ENCODE data around the gene UGT3A1.
"Not testable (repeated sequence)": the region's sequence is repeated elsewhere in the genome, so short reads cannot be mapped to it uniquely, and the experiment has no call there.

The UGT3A1 gene, protein sequence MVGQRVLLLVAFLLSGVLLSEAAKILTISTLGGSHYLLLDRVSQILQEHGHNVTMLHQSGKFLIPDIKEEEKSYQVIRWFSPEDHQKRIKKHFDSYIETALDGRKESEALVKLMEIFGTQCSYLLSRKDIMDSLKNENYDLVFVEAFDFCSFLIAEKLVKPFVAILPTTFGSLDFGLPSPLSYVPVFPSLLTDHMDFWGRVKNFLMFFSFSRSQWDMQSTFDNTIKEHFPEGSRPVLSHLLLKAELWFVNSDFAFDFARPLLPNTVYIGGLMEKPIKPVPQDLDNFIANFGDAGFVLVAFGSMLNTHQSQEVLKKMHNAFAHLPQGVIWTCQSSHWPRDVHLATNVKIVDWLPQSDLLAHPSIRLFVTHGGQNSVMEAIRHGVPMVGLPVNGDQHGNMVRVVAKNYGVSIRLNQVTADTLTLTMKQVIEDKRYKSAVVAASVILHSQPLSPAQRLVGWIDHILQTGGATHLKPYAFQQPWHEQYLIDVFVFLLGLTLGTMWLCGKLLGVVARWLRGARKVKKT

DNA sequence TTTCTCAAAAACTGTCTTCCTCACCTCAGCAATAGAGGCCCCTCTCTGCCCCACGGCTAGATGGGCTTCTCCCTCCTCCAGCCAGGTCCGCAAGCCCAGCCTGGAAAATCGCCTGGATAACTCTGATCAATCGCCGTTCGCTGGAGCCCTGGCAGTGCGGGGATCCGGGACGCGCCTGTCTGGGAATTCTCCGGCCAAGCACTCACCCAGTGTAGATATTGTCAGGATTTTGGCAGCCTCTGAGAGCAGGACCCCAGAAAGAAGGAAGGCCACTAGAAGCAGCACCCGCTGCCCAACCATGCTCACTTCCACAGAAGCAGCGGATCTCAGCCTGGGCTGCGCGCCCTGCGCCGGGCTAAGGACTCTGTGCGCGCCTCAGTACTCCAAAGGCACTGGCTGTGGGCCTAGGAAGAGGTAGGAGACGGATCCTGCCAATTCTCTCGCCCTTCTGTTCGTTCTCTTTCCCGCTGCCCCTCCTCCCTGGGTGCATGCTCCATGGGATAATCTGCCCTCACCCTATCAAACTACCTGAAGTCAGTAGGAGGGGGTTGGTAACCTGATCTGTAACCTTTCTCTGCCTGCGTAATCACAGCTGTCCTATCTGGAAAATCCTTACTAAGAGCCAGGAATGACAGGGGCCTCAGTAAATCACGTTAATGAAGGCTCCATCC lies at the start of gene UGT3A1:
Gene UGT3A1, minus strand, starts transcription at position 450 of the 671 bp plus-strand sequence. Its CDS starts 150 bp downstream, at position 300.
- no peak for DNase-seq

DNA sequence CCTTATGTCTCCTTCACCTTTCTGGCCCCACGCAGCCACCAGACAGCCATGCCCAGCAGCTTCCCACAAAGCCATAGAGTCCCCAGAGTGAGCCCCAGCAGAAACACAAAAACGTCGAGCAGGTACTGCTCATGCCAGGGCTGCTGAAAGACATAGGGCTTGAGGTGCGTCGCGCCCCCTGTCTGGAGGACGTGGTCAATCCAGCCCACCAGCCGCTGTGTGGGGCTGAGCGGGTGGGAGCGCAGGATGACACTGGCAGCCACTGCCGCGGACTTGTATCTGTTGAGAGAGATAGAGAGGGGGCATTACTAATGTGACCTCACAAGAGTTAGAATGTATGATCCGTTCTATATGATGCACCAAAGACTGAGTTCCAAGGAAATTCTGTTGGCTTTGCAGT lies 44.5 kb upstream of the UGT3A1 start:
- DNase-seq = no peak

DNA sequence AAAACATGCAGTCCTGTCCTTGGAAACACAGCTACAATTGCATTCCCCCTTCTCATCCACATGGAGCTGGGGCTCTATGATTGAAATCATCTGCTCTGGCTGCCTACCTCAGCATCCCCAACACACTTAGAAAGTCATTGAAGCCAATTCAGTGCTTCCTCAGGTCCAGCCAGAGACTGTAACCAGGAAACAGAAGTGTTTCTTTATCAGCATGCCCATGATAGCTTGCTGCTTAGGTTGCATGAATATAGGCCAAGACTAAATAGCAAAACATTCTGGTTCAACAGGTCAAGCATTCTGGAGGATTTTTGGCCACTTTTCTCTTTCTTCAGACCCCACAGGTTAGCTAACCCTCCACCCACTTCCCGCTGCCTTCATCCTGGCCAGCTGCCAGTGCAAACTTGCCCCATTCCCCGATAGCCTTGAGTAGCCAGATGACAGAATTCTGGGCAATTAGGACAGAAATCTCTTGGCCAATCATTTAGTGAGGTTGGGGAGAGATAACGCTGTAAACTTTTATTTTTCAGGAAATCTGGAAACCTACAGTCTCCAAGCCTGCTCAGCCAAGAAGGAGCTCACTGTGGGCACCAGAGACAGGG lies 43.4 kb upstream of the UGT3A1 start:
- not testable (repeated sequence) for DNase-seq

DNA sequence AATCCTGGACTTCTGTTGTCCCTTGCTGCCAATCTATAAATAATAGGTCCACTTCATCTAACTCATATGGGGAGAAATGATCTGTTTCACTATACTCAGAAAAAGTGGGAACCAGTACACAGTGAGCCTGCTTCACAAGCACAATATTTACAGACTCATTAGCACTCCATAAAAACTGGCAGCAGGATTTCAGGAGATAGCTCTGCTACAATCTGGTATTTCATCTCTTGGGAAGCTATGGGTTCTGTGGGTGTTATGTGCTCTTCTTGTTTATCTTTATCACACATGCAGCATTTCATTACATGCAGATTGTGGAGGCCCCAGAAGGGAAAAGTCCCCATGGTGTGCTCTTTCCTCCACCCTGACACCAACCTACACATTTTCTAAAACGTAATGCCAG lies 42.3 kb upstream of the UGT3A1 start:
- DNase-seq = no peak

DNA sequence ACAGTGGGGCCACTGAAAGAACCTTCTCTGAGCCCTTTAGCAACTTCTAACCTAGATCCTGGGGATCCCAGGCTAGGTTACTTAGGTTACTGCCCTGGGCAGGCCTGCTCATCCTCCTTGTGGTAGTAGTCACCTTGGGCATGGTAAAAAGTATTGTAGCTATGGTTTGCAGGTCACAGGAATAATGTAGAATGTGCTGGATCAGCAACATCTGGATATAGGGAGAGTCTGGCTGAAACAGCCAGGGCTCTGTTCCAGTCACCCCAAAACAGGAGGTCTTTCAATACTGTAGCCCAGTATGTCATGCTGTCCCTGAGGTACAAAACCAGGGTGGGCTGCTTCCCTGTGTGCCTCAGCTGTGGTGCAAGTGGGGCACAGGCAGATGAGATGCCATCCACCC lies 41.9 kb upstream of the UGT3A1 start:
- DNase-seq = no peak

DNA sequence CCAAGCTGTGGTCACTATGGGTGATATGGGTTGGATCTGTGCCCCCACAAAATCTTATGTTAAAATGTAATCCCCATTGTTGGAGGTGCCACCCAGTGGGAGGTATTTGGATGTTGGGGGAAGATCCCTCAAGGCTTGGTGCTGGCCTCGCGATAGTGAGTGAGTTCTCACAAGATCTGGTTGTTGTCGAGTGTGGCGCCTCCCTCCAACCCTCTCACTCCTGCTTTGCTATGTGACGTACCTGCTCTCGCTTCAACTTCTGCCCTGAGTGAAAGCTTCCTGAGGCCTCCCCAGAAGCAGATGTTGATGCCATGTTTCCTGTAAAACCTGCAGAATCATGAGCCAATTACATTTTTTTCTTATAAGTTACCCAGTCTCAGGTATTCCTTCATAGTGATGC lies 40.0 kb upstream of the UGT3A1 start:
- no peak for DNase-seq

DNA sequence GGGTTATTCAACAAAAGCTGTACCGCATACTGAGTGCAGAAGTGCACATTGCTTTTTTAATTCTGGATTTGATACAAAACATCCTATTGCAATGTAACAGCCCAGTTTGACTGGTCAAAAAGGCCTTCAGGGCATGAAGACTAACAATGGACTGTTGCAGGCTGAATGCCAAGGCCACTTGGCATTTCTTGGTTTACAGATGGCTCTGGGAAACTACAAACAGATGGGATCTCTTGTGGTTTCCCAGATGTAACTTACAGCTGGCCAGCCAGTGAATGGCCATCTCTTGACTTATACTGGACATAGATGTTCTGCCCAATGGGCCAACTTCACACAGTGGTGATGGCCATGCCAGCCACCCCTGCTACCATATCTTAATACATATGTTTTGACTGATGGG lies 38.7 kb upstream of the UGT3A1 start:
- no peak for DNase-seq

DNA sequence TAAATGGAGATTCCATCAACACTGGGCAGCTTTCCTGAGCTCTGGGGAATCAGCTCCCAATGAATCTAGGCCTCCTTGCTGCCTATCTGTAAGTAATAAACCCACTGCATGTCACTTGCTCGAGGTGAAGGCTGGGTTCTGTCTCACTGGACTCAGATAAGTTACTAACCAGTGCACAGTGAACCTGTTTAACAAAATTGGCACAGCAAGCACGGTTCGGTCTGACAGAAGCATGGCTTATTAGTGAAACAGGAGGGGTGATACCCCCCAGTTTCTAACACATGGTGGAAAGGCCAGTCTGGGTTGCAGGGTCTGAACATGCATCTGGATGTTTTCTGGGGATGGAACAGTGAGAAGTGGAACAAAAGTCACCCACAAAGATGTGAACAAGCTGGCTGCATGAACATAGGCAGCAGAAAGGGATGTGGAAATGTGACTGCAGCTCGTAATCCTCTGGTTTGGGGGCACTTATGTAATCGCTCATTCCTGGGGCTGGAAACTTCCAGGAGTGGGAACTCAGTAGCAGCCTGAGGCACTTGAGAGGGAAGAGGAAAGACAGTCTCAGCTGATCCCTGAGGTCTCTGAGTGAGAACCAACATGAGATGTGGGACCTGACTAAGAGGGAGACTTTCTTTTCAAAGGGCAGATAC lies 37.8 kb upstream of the UGT3A1 start:
- no peak for DNase-seq

DNA sequence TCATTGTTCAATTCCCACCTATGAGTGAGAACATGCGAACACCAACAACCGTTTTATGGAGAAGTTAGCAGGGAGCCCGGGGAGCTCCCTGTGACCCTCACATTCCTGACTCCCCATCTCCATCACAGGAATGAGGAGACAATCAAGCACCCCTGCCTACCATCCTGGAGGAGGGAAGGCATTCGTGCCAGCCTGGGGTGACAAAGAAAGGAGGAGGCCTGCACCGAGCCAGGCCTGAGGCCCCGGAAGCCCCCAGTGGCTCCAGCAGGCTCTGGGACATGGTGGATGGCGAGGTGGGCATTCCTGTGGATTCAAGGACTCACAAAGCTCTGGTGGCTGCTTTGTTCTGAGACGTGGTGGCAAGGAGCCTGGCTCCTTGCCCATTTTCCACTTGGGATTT lies 36.5 kb upstream of the UGT3A1 start:
- no peak for DNase-seq

DNA sequence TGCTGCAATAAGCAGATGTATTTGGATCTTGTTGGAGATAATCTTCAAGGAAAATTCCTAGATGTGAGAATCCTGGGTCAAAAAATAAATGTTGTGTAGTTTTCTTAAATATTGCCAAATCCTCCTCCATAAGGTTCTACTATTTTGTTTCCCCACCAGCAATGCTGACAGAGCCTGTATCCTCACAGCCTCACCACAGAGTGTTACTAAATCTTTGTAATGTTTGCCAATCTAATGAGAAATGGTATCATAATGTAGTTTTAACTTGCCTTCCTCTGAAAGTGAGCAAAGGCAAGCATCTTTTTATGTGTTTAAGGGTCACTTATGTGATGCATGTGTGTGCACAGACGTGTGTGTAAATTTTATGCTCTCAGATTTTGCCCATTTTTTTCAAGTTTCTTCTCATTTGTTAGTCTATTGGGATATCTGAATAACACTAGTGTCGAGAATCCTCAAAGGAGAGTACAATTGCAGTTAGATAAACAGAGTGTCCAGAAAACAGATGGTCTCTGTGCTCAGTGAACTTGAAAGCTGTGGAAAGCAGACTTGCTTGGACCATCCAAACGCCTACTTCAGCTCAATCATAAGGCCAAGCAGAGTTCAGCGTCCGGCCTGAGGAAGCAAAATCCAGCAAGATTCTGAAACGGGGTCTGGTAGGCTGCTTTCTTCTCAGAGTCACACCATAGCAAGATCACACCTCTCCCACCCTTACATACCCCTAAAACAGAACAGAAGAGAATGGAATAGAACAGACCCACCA lies 35.7 kb upstream of the UGT3A1 start:
- no peak for DNase-seq

DNA sequence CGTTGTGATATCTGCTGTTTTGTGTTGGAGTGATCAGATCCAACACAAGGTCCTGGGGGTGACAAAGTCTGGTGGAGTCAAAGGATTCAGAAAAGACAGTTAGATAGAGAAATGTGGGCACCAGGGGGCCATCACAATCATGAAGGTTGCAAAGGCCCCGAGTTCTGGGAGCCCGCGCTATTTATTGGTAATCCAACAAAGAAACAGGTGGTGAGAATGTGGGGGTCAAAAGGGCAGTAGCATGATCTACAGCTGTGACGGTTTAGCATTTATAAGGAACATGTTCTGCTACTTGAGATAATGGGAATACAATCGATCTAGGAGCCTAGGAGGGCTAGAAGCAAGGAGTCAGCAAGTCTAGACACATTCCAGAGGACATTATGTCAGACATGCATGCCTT lies 31.1 kb upstream of the UGT3A1 start:
- DNase-seq = not testable (repeated sequence)

DNA sequence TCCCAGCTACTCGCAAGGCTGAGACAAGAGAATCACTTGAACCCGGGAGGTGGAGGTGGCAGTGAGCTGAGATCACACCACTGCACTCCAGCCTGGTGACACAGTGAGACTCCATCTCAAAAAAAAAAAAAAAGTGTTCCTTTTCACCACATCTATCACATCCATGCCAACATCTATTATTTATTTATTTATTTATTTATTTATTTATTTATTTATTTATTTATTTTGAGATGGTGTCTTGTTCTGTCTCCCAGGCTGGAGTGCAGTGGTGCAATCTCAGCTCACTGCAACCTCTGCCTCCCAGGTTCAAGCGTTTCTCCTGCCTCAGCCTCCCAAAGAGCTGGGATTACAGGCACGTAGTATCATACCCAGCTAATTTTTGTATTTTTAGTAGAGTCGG lies 28.4 kb upstream of the UGT3A1 start:
- not testable (repeated sequence) for DNase-seq

DNA sequence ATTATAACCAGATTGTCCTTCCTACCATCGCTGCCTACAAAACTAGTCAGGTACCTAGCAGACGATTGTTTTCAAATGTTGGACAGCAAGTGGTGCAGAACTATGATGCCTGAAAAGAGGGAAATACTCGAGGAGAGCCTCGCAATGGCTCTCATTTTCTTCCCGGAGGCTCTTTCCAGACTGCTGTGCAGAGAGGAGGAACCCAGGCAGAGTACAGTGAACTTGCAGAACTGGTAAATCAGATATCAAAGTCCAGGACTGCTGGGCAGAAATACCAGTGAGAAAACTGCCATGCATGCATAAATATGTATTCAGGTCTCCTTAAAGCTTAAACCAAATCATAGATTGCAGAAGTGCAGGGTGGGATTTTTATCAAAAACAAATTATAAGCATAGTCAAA lies 26.4 kb upstream of the UGT3A1 start:
- no peak for DNase-seq

DNA sequence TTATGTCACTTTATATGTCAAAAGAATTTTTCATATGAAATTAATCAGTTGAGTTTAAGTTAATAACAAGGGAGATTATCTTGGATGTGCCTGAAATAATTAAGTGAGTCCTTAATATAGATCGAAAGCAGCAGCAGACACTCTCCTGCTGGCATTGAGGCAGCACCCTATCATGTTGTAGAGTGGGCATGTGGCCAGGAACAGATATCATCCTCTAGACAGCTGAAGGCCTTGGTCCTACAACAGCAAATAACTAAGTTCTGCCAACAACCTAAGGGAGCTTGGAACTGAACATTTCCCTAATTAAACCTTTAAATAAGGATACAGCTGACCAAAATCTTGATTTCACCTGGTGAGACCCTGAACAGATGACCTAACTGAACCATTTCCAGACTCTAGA lies 25.8 kb upstream of the UGT3A1 start:
- no peak for DNase-seq

DNA sequence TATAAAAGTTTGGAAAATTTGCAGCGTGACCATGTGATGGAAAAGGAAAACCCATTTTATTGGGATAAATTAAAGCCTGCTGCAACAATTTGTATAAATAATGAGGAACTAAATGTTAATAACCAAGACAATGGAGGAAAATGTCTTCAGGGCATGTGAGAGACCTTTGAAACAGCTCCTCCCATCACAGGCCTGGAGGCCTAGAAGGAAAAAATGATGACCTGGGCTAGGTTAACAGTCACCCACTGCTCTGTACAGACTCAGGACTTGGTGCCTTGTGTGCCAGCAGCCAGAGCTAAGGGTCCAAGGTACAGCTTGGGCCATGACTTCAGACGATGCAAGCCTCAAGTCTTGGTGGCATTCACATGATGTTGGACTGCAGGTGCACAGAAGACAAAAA lies 22.0 kb upstream of the UGT3A1 start:
- no peak for DNase-seq

DNA sequence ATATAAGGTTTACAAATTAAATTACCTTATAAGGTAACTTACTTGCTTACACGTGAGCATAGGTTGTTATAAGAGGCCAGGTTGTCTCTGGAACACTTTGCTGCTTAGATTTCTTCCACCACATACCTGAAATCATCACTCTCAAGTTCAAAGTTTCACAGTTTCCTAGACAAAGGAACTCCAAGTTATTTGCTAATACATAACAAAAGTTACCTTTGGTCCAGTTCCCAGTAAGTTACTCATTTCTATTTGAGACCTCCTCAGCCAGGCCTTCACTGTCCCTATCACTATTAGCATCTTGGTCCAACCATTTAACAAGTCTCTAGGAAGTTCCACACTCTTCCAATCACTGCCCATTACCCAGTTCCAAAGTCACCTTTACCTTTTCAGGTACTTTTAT lies 18.5 kb upstream of the UGT3A1 start:
- no peak for DNase-seq

DNA sequence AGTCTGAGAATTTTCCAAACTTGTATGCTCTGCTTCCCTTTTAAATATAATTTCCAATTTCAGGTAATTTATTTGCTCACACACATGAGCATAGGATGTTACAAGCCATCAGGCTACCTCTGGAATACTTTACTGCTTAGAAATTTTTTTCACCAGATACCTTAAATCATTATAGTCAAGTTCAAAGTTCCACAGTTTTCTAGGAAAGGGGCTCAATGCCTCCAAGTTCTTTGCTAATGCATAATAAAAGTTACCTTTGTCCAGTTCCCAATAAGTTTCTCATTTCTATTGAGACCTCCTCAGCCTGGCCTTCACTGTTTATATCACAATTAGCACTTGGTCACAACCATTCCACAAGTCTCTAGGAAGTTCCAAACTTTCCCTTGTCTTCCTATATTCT lies 16.2 kb upstream of the UGT3A1 start:
- DNase-seq = no peak

DNA sequence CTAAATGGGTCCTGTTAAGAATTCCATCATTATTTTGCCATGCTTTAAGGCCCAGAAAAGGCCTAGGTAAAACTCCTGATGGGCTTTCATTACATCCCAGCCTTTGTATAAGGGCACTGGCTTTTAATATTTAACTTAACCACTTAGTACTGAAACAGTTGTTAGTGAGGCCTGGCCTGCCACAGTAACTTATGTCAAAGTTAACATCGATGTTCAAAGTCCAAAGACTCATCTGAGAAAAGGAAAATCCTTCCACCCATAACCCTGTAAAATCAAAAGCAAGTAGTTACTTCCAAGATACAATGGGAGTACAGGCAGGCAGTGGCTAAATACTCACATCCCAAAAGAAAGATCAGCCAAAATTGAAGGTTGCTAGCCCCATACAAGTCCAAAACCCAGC lies 15.0 kb upstream of the UGT3A1 start:
- no peak for DNase-seq

DNA sequence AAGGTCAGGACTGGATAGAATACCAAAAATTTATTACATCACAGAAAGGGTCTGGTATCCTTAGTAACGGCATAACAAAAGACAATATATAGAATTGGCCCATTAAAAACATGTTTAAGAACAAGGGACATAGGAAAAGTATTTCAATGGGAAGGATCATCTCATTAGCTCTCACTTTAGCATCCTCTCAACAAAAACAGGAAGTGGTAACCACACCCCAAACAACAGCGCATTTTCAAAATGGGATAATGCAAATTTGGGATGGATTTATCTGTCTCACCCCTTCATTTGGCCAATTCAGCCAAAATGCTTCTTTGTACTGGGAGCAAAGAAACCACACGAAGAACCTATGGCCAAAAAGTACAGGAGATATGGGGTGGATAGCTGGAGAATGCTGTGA lies 9.8 kb upstream of the UGT3A1 start:
- no peak for DNase-seq

DNA sequence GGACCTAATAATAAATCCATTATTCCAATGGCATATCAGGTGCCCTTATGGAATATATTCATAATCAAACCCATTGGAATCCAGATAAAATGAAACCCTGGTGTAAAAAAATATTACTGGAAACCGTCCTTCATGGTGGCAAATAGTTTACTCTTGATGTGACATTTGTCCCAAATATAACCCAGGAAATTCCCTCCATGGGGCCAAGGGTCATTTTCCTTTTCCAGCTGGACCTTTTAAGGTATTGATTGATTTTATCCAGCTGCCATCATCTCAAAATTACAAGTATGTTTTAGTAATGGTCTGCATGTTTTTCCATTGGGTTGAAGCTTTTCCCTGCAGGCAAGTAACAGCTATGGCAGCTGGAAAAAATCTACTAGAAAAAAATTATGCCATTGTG lies 8.4 kb upstream of the UGT3A1 start:
- no peak for DNase-seq

DNA sequence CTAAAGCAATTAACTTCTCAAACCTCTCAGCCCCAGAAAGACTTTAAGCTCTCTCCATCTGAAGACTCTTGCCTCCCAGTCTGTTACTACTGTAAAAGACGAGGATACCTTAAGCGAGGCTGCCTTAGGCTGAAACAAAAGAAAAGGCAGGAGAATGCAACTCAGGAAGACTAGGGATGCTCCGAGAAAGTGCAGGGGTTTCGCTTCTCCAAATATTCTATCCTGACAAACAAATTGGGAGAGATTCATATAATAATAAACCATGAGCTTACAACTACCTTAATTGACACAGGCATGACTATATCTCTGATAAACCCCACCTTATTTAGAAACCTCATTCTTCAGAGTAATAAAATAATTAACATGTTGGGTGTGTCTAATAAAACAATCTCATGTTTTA lies 4.9 kb upstream of the UGT3A1 start:
- no peak for DNase-seq

DNA sequence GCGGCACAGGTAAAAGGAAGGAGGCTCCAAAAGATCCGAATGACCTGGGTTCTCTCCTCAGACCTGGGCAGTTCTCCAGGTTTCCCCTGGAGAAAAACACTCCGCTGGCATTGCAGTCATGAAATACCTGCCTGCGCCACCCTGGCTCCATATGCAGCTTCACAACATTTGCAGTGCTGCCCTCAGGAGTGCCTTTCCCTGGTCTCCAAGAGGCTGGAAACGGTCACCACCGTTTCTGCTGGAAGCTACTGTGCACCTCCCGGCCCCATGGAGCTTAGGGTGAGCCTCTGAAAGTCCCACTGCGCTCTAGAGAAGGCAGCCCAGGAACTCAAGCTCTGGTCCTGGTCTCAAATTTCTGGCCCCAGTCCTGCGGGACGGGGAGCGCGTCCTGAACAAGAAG lies 670 bp downstream of the UGT3A1 start:
- no peak for DNase-seq

DNA sequence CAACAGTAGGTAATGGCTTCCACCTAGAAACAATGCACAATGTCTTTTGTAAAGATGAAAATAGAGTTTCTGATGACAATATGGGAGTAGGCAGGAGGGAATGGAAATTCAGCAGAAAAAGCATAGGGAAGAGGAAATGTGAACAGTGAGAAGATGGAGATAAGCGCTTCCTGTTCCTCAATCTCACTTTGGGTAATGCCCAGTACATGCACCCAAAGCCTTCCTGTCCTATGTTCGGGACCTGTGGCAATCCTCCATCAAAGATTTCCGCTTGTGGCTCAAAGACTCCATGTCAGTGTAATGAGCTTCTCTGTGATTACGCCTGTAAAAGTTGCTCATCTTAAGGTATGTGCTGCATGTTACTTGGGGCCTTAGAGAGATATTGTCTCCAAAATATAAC lies 2.7 kb downstream of the UGT3A1 start:
- DNase-seq = no peak

All from GOT3 (cell line).